K562 treated with DMSO at 1 percent for 24 hours (cell line): ENCODE measurements around the gene DMWD. TPM values are rescaled to one million over a fixed set of nuclear protein-coding genes. Genes with fewer than 3 reads are reported as not detected.

Source experiments
- total RNA-seq: library from RNA; unstranded; fragments of 300-600 nt; gene quantifications from 2 replicates; pipeline ENCODE4 v1.2.3, GENCODE V29; 2022; ENCODE audit warnings: low read depth; ENCODE audit not compliant: insufficient read depth

Gene DMWD, protein sequence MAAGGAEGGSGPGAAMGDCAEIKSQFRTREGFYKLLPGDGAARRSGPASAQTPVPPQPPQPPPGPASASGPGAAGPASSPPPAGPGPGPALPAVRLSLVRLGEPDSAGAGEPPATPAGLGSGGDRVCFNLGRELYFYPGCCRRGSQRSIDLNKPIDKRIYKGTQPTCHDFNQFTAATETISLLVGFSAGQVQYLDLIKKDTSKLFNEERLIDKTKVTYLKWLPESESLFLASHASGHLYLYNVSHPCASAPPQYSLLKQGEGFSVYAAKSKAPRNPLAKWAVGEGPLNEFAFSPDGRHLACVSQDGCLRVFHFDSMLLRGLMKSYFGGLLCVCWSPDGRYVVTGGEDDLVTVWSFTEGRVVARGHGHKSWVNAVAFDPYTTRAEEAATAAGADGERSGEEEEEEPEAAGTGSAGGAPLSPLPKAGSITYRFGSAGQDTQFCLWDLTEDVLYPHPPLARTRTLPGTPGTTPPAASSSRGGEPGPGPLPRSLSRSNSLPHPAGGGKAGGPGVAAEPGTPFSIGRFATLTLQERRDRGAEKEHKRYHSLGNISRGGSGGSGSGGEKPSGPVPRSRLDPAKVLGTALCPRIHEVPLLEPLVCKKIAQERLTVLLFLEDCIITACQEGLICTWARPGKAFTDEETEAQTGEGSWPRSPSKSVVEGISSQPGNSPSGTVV
- 48.1 and 53.1 TPM in 2 replicates for total RNA-seq

GRCh38 chr19:45792470-45793177 lies at the start of gene DMWD:
Gene DMWD, minus strand, starts transcription at chr19:45792845. Its CDS starts 89 bp downstream, at chr19:45792756.

GRCh38 chr19:45814851-45815480 lies 22.3 kb upstream of the DMWD start, which contains the start of gene RSPH6A:
Gene RSPH6A, minus strand, starts transcription at chr19:45815308. Its CDS starts 132 bp downstream, at chr19:45815176.

DNA sequence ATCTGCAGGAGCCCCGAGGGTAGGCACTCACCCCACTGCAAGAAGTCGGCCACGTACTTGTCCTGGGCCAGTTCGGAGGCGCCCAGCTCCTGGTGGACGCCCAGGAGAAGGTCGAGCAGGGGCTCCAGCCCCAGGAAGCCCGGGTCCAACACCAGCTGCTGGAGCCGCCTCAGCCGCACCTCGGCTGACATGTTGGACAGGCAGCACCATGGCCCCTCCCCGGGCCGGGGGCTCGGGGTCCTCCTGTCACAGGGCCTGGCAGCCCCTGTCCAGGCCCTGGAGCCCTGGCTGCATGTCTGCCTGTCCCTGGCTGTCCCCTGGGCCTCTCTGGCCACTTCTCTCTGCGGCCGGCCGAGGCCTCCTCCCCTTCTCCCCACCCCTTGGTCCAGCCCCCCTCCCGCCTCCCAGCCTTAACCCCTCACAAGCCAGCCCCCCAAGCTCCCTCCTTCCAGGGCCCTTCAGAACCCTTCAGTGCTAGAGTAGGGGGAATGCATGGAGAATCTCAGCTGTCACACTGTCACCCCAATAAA lies 10.4 kb downstream of the DMWD start, which contains the start of gene DMPK:
DMPK (minus strand) TSS at position 329 of the 530 bp plus-strand sequence; CDS start at position 191, 138 bp downstream.

GRCh38 chr19:45768984-45769782 lies 23.5 kb downstream of the DMWD start, which contains the start of gene SIX5:
Gene SIX5, minus strand, starts transcription at chr19:45769252. Its CDS starts 408 bp downstream, at chr19:45768844.

GRCh38 chr19:45733160-45733810 lies 59.4 kb downstream of the DMWD start, which contains the start of gene MEIOSIN:
Gene MEIOSIN, plus strand, starts transcription at chr19:45733439. Its CDS starts 1,938 bp downstream, at chr19:45735377.

Other genes with a start within 250 kb of the DMWD start
- 13.6 and 13.7 TPM in 2 replicates for gene OPA3, start 208.0 kb downstream of the DMWD start, total RNA-seq
- 0.08 TPM in 1 of 2 replicates, not detected in the other for gene GPR4, start 190.6 kb downstream of the DMWD start, total RNA-seq
- gene EML2, start 153.4 kb downstream of the DMWD start, total RNA-seq = 68.5 and 79.4 TPM in 2 replicates
- gene GIPR, start 124.6 kb downstream of the DMWD start, total RNA-seq = 13.7 and 13.8 TPM in 2 replicates
- 780 and 822 TPM in 2 replicates for gene SNRPD2, start 100.9 kb downstream of the DMWD start, total RNA-seq
- 23.3 and 25.2 TPM in 2 replicates for gene QPCTL, start 100.2 kb downstream of the DMWD start, total RNA-seq
- gene FBXO46, start 61.9 kb downstream of the DMWD start, total RNA-seq = 23.2 and 27.5 TPM in 2 replicates
- 1.7 and 2.8 TPM in 2 replicates for gene MEIOSIN, start 59.4 kb downstream of the DMWD start, total RNA-seq
- gene SIX5, start 23.6 kb downstream of the DMWD start, total RNA-seq = 32.2 and 42.2 TPM in 2 replicates
- gene DMPK, start 10.4 kb downstream of the DMWD start, total RNA-seq = 66.7 and 71.9 TPM in 2 replicates
- 0.36 TPM in 1 of 2 replicates, not detected in the other for gene RSPH6A, start 22.5 kb upstream of the DMWD start, total RNA-seq
- 87.3 and 96.3 TPM in 2 replicates for gene SYMPK, start 70.3 kb upstream of the DMWD start, total RNA-seq
- gene FOXA3, start 71.5 kb upstream of the DMWD start, total RNA-seq = 9.5 TPM in 2 replicates
- gene IRF2BP1, start 93.3 kb upstream of the DMWD start, total RNA-seq = 80.4 and 83.3 TPM in 2 replicates
- 11.8 and 15.2 TPM in 2 replicates for gene MYPOP, start 109.8 kb upstream of the DMWD start, total RNA-seq
- gene NANOS2, start 121.9 kb upstream of the DMWD start, total RNA-seq = not detected in 2 replicates
- 0.05 TPM in 1 of 2 replicates, not detected in the other for gene NOVA2, start 181.0 kb upstream of the DMWD start, total RNA-seq
- 12.7 and 12.8 TPM in 2 replicates for gene CCDC61, start 202.6 kb upstream of the DMWD start, total RNA-seq
- gene PGLYRP1, start 230.2 kb upstream of the DMWD start, total RNA-seq = not detected in 2 replicates
- gene IGFL4, start 248.2 kb upstream of the DMWD start, total RNA-seq = not detected in 2 replicates